OCI-LY7 (cell line): ENCODE data around the gene LDLRAD4. TPM values are rescaled to one million over a fixed set of nuclear protein-coding genes. Genes with fewer than 3 reads are reported as not detected.

Experiments used
- BruUV-seq: library from RNA; stranded (reverse); fragments of 400-500 nt; replicated peaks from 2 replicates; lab custom pipeline; 2021; lab: Mats Ljungman, UMichigan
- CTCF ChIA-PET: fragments of 300-600 bp; sonication (Branson Sonifier 250); formaldehyde crosslinking; loops from one replicate; lab custom pipeline; 2022; ENCODE audit warnings: antibody characterized with exemption; ENCODE audit not compliant: unreplicated experiment; lab: Charles Lee
- POLR2A ChIA-PET: fragments of 300-600 bp; sonication (Branson Sonifier 250); formaldehyde crosslinking; loops from one replicate; lab custom pipeline; 2022; ENCODE audit warnings: antibody characterized with exemption; lab: Charles Lee
- DNase-seq: peaks from one replicate; pipeline ENCODE4 v3.0.0-alpha.2; 2015; ENCODE audit warnings: low spot score
- H2AFZ ChIP-seq: fragments of 200-600 bp; sonication (generic), shearing (Covaris generic); 2 replicates; pipeline ENCODE4 v1.6.1; 2014; ENCODE audit warnings: mild to moderate bottlenecking, antibody characterized with exemption, low read length, moderate library complexity
- H3K27ac ChIP-seq: fragments of 200-600 bp; sonication (generic); 2 replicates; pipeline ENCODE4 v1.5.1; 2014; ENCODE audit warnings: mixed run types, low read depth, mild to moderate bottlenecking, moderate library complexity, low read length, inconsistent platforms; ENCODE audit not compliant: poor library complexity, severe bottlenecking
- H3K36me3 ChIP-seq: fragments of 200-600 bp; sonication (generic); 2 replicates; pipeline ENCODE4 v1.6.1; 2014; ENCODE audit warnings: mild to moderate bottlenecking, antibody characterized with exemption, low read length, moderate library complexity, mixed read lengths; ENCODE audit not compliant: insufficient read depth
- H3K4me1 ChIP-seq: fragments of 200-600 bp; sonication (generic); 2 replicates; pipeline ENCODE4 v1.5.1; 2014; ENCODE audit warnings: mild to moderate bottlenecking, low read length; ENCODE audit not compliant: insufficient read depth, poor library complexity, severe bottlenecking
- H3K4me2 ChIP-seq: fragments of 200-600 bp; sonication (generic); 2 replicates; pipeline ENCODE4 v1.6.1; 2014; ENCODE audit warnings: mild to moderate bottlenecking, low read length
- H3K4me3 ChIP-seq: fragments of 200-600 bp; sonication (generic); 2 replicates; pipeline ENCODE4 v1.5.1; 2014; ENCODE audit warnings: mild to moderate bottlenecking, low read depth, low read length; ENCODE audit not compliant: poor library complexity, severe bottlenecking
- H3K79me2 ChIP-seq: fragments of 200-600 bp; sonication (generic); 2 replicates; pipeline ENCODE4 v1.6.1; 2016; ENCODE audit warnings: low read depth, mild to moderate bottlenecking, low read length, moderate library complexity, mixed read lengths; ENCODE audit not compliant: insufficient read depth
- H3K9me2 ChIP-seq: fragments of 200-600 bp; sonication (generic); 2 replicates; pipeline ENCODE4 v1.6.1; 2016; ENCODE audit warnings: mild to moderate bottlenecking, low read length, mixed read lengths; ENCODE audit not compliant: insufficient read depth
- H3K9me3 ChIP-seq: fragments of 200-600 bp; sonication (generic); 2 replicates; pipeline ENCODE4 v1.6.1; 2014; ENCODE audit warnings: mild to moderate bottlenecking, mixed run types, low read length, mixed read lengths
- H4K20me1 ChIP-seq: fragments of 200-600 bp; sonication (generic); 2 replicates; pipeline ENCODE4 v1.6.1; 2014; ENCODE audit warnings: mild to moderate bottlenecking, antibody characterized with exemption, low read length, moderate library complexity, mixed read lengths; ENCODE audit not compliant: insufficient read depth
- EZH2phosphoT487 ChIP-seq: fragments of 200-600 bp; sonication (generic); IDR thresholded peaks from 2 replicates; pipeline ENCODE4 v1.6.1; 2018; ENCODE audit warnings: low read depth, borderline replicate concordance, mild to moderate bottlenecking, mixed run types, antibody characterized with exemption, low read length, moderate library complexity, mixed read lengths
- intact Hi-C: fragments of 100-400 bp; cut with micrococcal nuclease; formaldehyde crosslinking; loops from one replicate; pipeline ENCODE4 v1.10.0; 2022; ENCODE audit not compliant: unreplicated experiment
- total RNA-seq, 2 experiments: library from RNA; depleted of rRNA in 1 of 2; stranded (reverse); fragments of >200 nt in 1 of 2; shearing (Covaris generic) in 1 of 2; gene quantifications; 2 replicates each; pipeline ENCODE4 v1.2.3, GENCODE V29; 2014 to 2022
- TF ChIP-seq, protein P1 (sequence below): fragments of 200-600 bp; sonication (generic); conservative IDR thresholded peaks from 2 replicates; pipeline ENCODE4 v1.5.1; 2014; ENCODE audit warnings: mild to moderate bottlenecking, antibody characterized with exemption, low read length, moderate library complexity, mixed read lengths

Gene LDLRAD4
- total RNA-seq, 2 experiments from 2014 or later, result 26.2 to 43.8 TPM

DNA sequence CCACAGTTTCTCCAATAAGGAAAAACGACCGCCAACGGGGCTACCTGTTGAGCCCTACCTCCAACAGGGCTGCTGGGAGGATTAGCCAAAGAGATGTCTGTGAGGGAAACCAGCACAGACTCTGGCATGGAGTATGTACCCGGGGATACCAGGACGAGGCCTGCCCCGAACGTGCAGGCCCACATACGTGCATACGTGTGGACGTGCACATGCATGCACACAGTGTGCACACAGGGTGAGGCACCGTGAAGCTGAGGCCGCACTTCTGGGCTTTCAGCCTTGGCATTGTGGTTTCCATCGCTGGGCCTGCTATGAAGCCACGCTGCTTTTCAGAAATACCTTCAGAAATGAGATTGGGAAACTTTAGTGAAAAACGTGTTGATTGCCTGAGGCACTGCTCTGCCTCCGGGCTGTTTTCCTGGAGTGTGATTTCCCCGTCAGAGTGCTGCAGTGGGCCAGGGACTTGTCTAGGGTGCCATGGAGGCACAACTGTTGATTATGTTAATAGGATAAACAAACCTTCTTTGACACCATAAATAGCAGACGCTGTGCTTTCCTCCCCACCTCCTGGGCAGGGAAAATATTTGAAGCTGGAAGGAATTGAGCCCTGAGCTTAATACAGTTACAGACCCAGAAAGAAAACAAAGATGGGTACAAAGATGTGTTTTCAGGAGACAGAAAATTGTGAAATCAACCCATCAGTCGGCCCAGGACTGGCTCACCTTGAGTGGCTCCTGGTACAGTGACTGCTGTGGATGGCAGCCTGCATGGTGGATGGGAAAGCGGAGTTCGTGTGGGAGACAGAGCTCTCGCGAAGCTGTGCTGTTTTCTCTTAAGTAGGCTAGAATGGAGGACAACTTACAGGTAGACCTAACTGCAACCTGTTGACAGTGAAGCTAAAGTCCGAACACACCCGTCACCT lies 325.5 kb downstream of the LDLRAD4 start:
- Histone ChIP-seq H3K79me2 (no peaks in the 10 kb centered on the region), H2AFZ (no peak overlapping the region), H3K9me3 (peaks cover 19% of the 10 kb centered on the region), H3K4me2 (no peak overlapping the region), H3K4me3 (no peak overlapping the region), H3K4me1 (peaks cover 12% of the 10 kb centered on the region), H3K36me3 (no peaks in the 10 kb centered on the region), H3K27ac (no peak overlapping the region), H3K9me2 (no peaks in the 10 kb centered on the region), H4K20me1 (no peaks in the 10 kb centered on the region)
- BruUV-seq, result no TSS peak
- TF ChIP-seq, protein P1, sequence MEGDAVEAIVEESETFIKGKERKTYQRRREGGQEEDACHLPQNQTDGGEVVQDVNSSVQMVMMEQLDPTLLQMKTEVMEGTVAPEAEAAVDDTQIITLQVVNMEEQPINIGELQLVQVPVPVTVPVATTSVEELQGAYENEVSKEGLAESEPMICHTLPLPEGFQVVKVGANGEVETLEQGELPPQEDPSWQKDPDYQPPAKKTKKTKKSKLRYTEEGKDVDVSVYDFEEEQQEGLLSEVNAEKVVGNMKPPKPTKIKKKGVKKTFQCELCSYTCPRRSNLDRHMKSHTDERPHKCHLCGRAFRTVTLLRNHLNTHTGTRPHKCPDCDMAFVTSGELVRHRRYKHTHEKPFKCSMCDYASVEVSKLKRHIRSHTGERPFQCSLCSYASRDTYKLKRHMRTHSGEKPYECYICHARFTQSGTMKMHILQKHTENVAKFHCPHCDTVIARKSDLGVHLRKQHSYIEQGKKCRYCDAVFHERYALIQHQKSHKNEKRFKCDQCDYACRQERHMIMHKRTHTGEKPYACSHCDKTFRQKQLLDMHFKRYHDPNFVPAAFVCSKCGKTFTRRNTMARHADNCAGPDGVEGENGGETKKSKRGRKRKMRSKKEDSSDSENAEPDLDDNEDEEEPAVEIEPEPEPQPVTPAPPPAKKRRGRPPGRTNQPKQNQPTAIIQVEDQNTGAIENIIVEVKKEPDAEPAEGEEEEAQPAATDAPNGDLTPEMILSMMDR, result no peak
- TF ChIP-seq EZH2phosphoT487, result no peak
- ChIA-PET POLR2A (no interaction called here), CTCF (no interaction called here)
- DNase-seq, result no peak
- intact Hi-C loops, result no loop called here

- Histone ChIP-seq H3K4me2 (no peak overlapping the region), H3K79me2 (no peaks in the 10 kb centered on the region), H3K9me2 (no peaks in the 10 kb centered on the region), H2AFZ (no peak overlapping the region), H3K36me3 (no peaks in the 10 kb centered on the region), H3K4me3 (no peak overlapping the region), H3K27ac (no peak overlapping the region), H3K4me1 (peaks cover 14% of the 10 kb centered on the region), H4K20me1 (no peaks in the 10 kb centered on the region), H3K9me3 (peaks cover 19% of the 10 kb centered on the region)
- intact Hi-C loops, result no loop called here
- CTCF ChIA-PET, result no interaction called here
- DNase-seq, result no peak
- no TSS peak for BruUV-seq
- POLR2A ChIA-PET, result interaction anchor here (0.7 kb wide), 1 partner anchor 187 kb away, joined by 5 read pairs; no protein-coding TSS in a partner anchor
- TF ChIP-seq, protein P1, result no peak
- TF ChIP-seq EZH2phosphoT487, result no peak
Observed at GRCh38 chr18:13544953-13545352, 326.4 kb downstream of the LDLRAD4 start.

DNA sequence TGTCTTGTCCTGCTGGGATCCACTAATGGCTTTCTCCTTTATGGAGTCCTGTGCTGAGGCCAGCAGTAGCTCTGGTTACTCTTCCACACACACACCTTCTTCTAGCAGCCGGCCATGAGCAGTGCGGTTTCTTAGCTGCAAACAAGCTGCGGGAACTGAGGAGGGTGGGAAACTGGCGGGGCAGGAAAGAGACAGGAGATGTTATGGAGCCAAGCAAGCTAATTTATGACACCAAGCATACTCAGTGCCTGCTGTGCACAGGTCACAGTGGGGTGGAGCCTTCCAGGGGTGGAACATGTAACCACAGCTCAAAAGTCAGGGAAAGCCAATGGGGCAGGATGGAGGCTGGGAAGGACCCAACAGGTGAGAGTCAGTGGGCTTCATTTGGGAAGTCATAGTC lies 327.0 kb downstream of the LDLRAD4 start:
- DNase-seq, result no peak
- Histone ChIP-seq H2AFZ (no peak overlapping the region), H3K79me2 (no peaks in the 10 kb centered on the region), H3K9me2 (no peaks in the 10 kb centered on the region), H3K36me3 (no peaks in the 10 kb centered on the region), H3K9me3 (peaks cover 19% of the 10 kb centered on the region), H3K27ac (no peak overlapping the region), H3K4me1 (peaks cover 15% of the 10 kb centered on the region), H3K4me3 (no peak overlapping the region), H3K4me2 (no peak overlapping the region), H4K20me1 (no peaks in the 10 kb centered on the region)
- ChIA-PET POLR2A (no interaction called here), CTCF (no interaction called here)
- BruUV-seq, result no TSS peak
- TF ChIP-seq EZH2phosphoT487, result no peak
- TF ChIP-seq, protein P1, result no peak
- intact Hi-C loops, result no loop called here
